Measurements from ENCODE around the gene LYSMD4.

GRCh38 chr15:99709243-99709986 lies 23.8 kb downstream of the LYSMD4 start:
- TF ChIP-seq EZH2 (IDR thresholded peaks at IDR 0.05; ENCODE audit: borderline replicate concordance, low read length): no peak
- no peak for TF ChIP-seq CTCF (conservative IDR thresholded peaks at IDR 0.05 in 1 of 2, IDR thresholded peaks at IDR 0.05 in 1 of 2; ENCODE audit: extremely low read depth in 1 of 2, insufficient read depth in 1 of 2, low read depth in 1 of 2, low read length in 2 of 2)

Data from mammary epithelial cell (primary cell).